A549 (cell line): ENCODE results near the gene HPS5.

Source experiments
- CHD2 ChIP-seq: fragments of 150-350 bp; IDR thresholded peaks from 2 replicates; pipeline ENCODE4 v1.6.1; 2014; ENCODE audit warnings: low read length; ENCODE audit not compliant: partially characterized antibody
- EP300 ChIP-seq, 2 experiments: fragments of >200 bp; sonication (Bioruptor Twin); formaldehyde crosslinking; IDR thresholded peaks; 2 replicates in 1 of 2; 3 replicates in 1 of 2; pipeline ENCODE4 v1.6.1; 2016 to 2017
- FOXS1 ChIP-seq: fragments of 250-450 bp; sonication (Bioruptor Pico); IDR thresholded peaks from 2 replicates; pipeline ENCODE4 v1.5.0; 2020; ENCODE audit warnings: mild to moderate bottlenecking, moderate library complexity
- HDAC2 ChIP-seq: fragments of 200-600 bp; sonication (generic); IDR thresholded peaks from 2 replicates; pipeline ENCODE4 v1.6.1; 2016
- HOXA7 ChIP-seq: fragments of 250-450 bp; sonication (Bioruptor Pico); IDR thresholded peaks from 2 replicates; pipeline ENCODE4 v1.5.0; 2020; ENCODE audit warnings: mild to moderate bottlenecking, moderate library complexity
- PHF8 ChIP-seq: fragments of 200-600 bp; sonication (generic); IDR thresholded peaks from 2 replicates; pipeline ENCODE4 v1.6.1; 2016; ENCODE audit warnings: low read depth, mild to moderate bottlenecking, antibody characterized with exemption, moderate library complexity, borderline replicate concordance
- POLR2A ChIP-seq: IDR thresholded peaks from 2 replicates; pipeline ENCODE4 v1.6.1; 2012; ENCODE audit warnings: mild to moderate bottlenecking, low read length
- RNF2 ChIP-seq: fragments of 200-600 bp; sonication (generic); IDR thresholded peaks from 2 replicates; pipeline ENCODE4 v1.6.1; 2016; ENCODE audit warnings: low read depth, mild to moderate bottlenecking, antibody characterized with exemption, moderate library complexity, borderline replicate concordance
- SMC3 ChIP-seq: fragments of >200 bp; sonication (Bioruptor Twin); formaldehyde crosslinking; IDR thresholded peaks from 3 replicates; pipeline ENCODE4 v1.6.1; 2018; ENCODE audit warnings: inconsistent platforms
- TF ChIP-seq, protein P1 (sequence below): fragments of >200 bp; sonication (Bioruptor Twin); formaldehyde crosslinking; IDR thresholded peaks from 3 replicates; pipeline ENCODE4 v1.5.1; 2016
- TF ChIP-seq, protein P2 (sequence below): IDR thresholded peaks from 2 replicates; pipeline ENCODE4 v1.6.1; 2012; ENCODE audit warnings: low read depth, borderline replicate concordance
- TF ChIP-seq, protein P3 (sequence below): IDR thresholded peaks from 2 replicates; pipeline ENCODE4 v1.6.1; 2012
- TF ChIP-seq, protein P4 (sequence below): IDR thresholded peaks from 2 replicates; pipeline ENCODE4 v1.6.1; 2012

DNA sequence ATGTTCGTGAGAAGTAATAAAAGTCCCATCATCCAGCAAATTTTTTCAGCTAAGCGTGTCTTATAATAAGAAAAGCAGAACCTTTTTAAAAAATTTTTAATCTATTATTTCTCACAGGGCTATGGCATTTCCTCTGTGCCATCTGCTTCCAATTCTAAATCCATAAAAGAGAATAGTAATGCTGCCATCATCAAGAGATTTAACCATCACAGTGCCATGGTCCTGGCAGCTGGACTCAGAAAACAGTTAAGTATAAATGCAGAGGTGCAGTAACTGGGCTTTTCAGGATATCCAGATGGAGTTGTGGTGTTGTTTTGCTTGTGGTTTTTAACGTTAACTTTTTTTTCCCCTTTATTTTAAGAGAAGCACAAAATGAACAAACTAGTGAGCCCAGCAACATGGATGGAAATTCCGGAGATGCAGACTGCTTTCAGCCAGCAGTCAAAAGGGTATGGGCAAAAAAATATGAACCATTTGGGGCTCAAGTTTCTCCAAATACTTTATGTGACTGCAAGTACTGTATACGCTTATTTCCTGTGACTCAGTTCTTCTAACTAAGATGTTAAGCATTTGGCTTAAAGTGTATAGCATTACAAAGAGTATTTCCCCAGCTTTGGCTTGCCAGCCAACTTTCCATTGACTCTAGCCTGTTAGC lies 25.7 kb upstream of the HPS5 start:
- TF ChIP-seq POLR2A (no peak), HDAC2 (no peak), RNF2 (no peak), PHF8 (no peak), CHD2 (no peak), FOXS1 (CRISPR knock-in tag) (no peak), SMC3 (no peak), HOXA7 (no peak), EP300 (IDR thresholded peaks at IDR 0.05) (no peak)
- TF ChIP-seq, protein P1, sequence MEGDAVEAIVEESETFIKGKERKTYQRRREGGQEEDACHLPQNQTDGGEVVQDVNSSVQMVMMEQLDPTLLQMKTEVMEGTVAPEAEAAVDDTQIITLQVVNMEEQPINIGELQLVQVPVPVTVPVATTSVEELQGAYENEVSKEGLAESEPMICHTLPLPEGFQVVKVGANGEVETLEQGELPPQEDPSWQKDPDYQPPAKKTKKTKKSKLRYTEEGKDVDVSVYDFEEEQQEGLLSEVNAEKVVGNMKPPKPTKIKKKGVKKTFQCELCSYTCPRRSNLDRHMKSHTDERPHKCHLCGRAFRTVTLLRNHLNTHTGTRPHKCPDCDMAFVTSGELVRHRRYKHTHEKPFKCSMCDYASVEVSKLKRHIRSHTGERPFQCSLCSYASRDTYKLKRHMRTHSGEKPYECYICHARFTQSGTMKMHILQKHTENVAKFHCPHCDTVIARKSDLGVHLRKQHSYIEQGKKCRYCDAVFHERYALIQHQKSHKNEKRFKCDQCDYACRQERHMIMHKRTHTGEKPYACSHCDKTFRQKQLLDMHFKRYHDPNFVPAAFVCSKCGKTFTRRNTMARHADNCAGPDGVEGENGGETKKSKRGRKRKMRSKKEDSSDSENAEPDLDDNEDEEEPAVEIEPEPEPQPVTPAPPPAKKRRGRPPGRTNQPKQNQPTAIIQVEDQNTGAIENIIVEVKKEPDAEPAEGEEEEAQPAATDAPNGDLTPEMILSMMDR: no peak
- TF ChIP-seq, protein P2, sequence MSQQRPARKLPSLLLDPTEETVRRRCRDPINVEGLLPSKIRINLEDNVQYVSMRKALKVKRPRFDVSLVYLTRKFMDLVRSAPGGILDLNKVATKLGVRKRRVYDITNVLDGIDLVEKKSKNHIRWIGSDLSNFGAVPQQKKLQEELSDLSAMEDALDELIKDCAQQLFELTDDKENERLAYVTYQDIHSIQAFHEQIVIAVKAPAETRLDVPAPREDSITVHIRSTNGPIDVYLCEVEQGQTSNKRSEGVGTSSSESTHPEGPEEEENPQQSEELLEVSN: no peak
- TF ChIP-seq, protein P3, sequence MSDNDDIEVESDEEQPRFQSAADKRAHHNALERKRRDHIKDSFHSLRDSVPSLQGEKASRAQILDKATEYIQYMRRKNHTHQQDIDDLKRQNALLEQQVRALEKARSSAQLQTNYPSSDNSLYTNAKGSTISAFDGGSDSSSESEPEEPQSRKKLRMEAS: no peak
- TF ChIP-seq, protein P4, sequence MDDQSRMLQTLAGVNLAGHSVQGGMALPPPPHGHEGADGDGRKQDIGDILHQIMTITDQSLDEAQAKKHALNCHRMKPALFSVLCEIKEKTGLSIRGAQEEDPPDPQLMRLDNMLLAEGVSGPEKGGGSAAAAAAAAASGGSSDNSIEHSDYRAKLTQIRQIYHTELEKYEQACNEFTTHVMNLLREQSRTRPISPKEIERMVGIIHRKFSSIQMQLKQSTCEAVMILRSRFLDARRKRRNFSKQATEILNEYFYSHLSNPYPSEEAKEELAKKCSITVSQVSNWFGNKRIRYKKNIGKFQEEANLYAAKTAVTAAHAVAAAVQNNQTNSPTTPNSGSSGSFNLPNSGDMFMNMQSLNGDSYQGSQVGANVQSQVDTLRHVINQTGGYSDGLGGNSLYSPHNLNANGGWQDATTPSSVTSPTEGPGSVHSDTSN: no peak
